ENCODE data around the gene CTCFL.

DNA sequence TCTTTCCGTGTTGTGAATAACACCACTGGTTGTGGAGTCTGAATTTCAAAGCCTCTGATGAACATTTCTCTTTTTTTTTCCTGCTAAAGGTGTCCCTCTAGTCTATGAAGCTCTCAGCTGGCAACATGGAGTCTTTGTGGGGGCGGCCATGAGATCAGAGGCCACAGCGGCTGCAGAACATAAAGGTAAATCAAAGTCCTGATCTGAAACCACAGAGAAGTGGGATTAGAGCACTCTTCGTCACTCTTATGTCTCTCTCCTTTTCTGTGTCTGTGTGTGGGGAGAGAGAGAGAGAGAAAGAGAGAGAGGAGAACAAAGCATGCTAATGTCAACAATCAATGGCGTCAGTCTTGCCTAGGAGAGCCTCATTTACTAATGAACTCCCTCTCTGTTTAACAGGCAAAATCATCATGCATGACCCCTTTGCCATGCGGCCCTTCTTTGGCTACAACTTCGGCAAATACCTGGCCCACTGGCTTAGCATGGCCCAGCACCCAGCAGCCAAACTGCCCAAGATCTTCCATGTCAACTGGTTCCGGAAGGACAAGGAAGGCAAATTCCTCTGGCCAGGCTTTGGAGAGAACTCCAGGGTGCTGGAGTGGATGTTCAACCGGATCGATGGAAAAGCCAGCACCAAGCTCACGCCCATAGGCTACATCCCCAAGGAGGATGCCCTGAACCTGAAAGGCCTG lies 40.2 kb upstream of the CTCFL start:
- TF ChIP-seq, protein P1, sequence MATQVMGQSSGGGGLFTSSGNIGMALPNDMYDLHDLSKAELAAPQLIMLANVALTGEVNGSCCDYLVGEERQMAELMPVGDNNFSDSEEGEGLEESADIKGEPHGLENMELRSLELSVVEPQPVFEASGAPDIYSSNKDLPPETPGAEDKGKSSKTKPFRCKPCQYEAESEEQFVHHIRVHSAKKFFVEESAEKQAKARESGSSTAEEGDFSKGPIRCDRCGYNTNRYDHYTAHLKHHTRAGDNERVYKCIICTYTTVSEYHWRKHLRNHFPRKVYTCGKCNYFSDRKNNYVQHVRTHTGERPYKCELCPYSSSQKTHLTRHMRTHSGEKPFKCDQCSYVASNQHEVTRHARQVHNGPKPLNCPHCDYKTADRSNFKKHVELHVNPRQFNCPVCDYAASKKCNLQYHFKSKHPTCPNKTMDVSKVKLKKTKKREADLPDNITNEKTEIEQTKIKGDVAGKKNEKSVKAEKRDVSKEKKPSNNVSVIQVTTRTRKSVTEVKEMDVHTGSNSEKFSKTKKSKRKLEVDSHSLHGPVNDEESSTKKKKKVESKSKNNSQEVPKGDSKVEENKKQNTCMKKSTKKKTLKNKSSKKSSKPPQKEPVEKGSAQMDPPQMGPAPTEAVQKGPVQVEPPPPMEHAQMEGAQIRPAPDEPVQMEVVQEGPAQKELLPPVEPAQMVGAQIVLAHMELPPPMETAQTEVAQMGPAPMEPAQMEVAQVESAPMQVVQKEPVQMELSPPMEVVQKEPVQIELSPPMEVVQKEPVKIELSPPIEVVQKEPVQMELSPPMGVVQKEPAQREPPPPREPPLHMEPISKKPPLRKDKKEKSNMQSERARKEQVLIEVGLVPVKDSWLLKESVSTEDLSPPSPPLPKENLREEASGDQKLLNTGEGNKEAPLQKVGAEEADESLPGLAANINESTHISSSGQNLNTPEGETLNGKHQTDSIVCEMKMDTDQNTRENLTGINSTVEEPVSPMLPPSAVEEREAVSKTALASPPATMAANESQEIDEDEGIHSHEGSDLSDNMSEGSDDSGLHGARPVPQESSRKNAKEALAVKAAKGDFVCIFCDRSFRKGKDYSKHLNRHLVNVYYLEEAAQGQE (IDR thresholded peaks at IDR 0.05; ENCODE audit: borderline replicate concordance): no peak
- TF ChIP-seq, protein P2, sequence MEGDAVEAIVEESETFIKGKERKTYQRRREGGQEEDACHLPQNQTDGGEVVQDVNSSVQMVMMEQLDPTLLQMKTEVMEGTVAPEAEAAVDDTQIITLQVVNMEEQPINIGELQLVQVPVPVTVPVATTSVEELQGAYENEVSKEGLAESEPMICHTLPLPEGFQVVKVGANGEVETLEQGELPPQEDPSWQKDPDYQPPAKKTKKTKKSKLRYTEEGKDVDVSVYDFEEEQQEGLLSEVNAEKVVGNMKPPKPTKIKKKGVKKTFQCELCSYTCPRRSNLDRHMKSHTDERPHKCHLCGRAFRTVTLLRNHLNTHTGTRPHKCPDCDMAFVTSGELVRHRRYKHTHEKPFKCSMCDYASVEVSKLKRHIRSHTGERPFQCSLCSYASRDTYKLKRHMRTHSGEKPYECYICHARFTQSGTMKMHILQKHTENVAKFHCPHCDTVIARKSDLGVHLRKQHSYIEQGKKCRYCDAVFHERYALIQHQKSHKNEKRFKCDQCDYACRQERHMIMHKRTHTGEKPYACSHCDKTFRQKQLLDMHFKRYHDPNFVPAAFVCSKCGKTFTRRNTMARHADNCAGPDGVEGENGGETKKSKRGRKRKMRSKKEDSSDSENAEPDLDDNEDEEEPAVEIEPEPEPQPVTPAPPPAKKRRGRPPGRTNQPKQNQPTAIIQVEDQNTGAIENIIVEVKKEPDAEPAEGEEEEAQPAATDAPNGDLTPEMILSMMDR (IDR thresholded peaks at IDR 0.05; ENCODE audit: poor library complexity, severe bottlenecking): no peak
- no peak for TF ChIP-seq TAF1 (IDR thresholded peaks at IDR 0.05; ENCODE audit: low read depth)
- no peak for TF ChIP-seq POLR2AphosphoS5 (IDR thresholded peaks at IDR 0.05)
- TF ChIP-seq EZH2 (IDR thresholded peaks at IDR 0.05; ENCODE audit: borderline replicate concordance, insufficient read depth, low read length, poor library complexity, severe bottlenecking): no peak
- no peak for TF ChIP-seq RAD21 (conservative IDR thresholded peaks at IDR 0.05)
- no peak for TF ChIP-seq EP300 (conservative IDR thresholded peaks at IDR 0.05; ENCODE audit: poor library complexity, severe bottlenecking)

Measured in neural cell (in vitro differentiated cells).